Peyer's patch (tissue), 4 donors: ENCODE results near the gene HSDL2.

ENCODE experiments used
- POLR2A ChIP-seq, 2 donors: fragments of 450-650 bp; IDR thresholded peaks; one replicate each; pipeline ENCODE4 v1.5.1; 2017; ENCODE audit warnings: antibody characterized with exemption in 2 of 2, mild to moderate bottlenecking in 2 of 2, moderate library complexity in 2 of 2
- TF ChIP-seq, protein P1 (sequence below), 6 experiments: fragments of 450-650 bp in 4 of 6; fragments of 200-600 bp in 2 of 6; sonication (generic) in 1 of 6; IDR thresholded peaks; one replicate each; pipeline ENCODE4 v1.5.1; 2017 to 2019; ENCODE audit warnings: antibody characterized with exemption in 6 of 6, mild to moderate bottlenecking in 3 of 6, moderate library complexity in 1 of 6

DNA sequence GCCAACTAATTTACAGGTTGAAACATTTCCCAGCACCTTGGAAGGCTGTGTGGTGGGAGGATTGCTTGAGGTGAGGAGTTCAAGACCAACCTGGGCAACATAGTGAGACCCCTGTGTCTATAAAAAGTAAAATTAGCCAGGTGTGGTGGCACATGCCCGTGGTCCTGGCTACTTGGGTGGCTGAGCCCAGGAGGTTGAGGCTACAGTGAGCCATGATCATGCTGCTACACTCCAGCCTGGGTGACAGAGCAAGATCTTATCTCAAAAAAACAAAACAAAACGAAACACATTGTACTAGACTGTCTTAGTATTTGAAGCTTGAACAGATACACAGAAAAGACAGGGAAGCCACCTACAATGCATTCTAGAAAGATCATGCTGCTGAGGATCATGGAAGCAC is 2.8 kb upstream of the HSDL2 start:
- TF ChIP-seq, protein P1, sequence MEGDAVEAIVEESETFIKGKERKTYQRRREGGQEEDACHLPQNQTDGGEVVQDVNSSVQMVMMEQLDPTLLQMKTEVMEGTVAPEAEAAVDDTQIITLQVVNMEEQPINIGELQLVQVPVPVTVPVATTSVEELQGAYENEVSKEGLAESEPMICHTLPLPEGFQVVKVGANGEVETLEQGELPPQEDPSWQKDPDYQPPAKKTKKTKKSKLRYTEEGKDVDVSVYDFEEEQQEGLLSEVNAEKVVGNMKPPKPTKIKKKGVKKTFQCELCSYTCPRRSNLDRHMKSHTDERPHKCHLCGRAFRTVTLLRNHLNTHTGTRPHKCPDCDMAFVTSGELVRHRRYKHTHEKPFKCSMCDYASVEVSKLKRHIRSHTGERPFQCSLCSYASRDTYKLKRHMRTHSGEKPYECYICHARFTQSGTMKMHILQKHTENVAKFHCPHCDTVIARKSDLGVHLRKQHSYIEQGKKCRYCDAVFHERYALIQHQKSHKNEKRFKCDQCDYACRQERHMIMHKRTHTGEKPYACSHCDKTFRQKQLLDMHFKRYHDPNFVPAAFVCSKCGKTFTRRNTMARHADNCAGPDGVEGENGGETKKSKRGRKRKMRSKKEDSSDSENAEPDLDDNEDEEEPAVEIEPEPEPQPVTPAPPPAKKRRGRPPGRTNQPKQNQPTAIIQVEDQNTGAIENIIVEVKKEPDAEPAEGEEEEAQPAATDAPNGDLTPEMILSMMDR (IDR thresholded peaks at IDR 0.05), result no peak
- TF ChIP-seq POLR2A (IDR thresholded peaks at IDR 0.05), result no peak
